CMK (cell line): ENCODE data around the gene DOP1B.

Source experiments
- DNase-seq: peaks from one replicate; pipeline ENCODE4 v3.0.0-alpha.2; 2010; ENCODE audit warnings: low read depth

DOP1B gene

DNA sequence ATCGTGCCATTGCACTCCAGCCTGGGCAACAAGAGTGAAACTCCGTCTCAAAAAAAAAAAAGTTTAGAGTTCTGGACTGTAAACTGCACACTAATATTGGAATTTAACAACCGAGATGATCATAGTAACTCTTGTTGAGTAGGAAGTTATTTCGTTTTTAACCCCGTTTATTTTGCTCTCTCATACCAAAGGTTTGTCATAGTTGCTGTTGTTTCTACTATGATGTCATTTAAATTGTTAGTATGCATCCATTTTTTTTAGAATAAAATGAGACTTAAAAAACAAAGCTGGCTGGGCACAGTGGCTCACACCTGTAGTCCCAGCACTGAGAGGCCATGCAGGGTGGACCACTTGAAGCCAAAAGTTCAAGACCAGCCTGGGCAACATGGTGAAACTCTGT, 49.3 kb downstream of the DOP1B start:
- DNase-seq, result no peak
